HG02642 (cell line): ENCODE measurements around the gene CRMP1.

Experiments used
- ATAC-seq: cut with Tn5 transposase; IDR thresholded peaks from one replicate; pipeline ENCODE4 v1.9.1; 2021; ENCODE audit warnings: mild to moderate bottlenecking; ENCODE audit not compliant: unreplicated experiment, poor library complexity

The CRMP1 gene

DNA sequence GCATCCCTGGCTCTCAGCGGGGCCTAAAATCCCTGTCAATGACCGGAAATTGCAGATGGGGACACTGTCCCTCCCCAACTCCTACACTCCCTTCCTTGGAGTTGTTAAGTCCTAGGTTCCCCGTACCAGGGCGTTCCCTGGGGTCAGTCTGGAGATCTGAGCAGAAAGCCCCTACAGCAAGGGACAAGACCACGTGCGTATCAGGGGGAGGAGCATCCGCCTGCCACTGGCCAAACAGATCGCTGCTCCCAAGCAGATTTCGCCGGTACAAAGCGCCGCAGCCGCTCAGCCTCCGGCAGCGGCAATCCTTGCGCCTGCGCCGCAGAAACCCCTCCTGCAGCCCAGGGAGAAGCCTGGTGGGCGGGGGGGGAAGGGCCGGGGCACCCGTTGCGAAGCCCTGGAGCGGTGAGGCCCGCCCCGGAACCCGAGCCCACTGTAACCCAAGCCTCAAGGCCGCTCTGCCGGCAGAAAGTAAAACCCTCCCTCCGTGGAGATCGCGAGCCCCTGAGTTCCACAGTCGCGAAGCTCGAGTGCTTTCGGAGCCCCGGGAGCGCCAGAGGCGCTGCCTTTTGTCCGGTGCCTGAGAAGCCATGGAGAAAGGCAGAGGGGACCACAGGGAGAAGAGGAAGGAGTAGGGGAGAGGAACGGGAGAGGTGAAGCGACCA, 2.7 kb downstream of the CRMP1 start:
- ATAC-seq, result no peak

- ATAC-seq, result no peak
Observed at GRCh38 chr4:5889002-5889696, 3.7 kb downstream of the CRMP1 start.

- no peak for ATAC-seq
Observed at GRCh38 chr4:5888222-5889001, 4.5 kb downstream of the CRMP1 start.

DNA sequence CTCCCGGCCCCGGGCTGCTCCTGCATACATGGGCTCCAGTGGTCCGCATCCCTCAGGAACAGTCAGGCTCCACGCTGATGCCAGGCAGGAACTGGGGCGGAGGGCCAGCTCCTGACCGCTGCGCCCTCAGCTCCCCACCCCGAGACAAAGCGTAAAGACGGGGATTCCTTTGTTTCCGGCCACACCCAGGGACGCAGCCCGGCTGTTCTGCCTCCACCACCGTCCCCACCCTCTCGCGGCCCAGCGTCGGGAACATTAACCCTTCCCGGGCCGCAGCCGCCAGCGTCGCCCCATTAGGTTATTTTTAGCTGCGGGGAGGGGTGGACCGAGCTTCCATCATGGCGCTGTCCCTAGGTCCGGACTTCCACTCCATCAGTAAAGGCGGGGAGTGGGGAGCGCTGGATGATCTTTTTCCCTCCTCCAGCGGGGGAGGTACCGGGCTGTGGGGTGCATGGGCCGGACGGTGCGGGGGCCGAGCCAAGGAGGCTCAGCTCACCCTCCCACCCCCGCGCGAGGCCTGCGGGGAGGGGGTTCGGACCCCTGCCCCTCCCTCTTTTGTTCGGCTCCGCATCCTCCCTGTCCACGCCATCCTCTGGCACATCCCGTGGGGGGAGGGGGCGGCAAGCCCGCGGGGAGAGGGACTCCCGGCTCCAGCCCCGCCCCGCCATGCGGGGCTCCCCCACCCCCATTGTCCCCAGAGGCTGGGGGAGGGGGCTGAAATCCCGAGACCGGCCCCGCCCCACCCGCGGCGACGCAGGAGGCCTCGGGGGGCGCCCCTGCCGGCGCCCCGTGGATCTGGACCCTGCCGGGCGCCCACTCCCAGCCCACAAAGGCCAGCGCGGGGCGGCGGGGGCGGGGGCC, 5.3 kb downstream of the CRMP1 start:
- ATAC-seq, result no peak

DNA sequence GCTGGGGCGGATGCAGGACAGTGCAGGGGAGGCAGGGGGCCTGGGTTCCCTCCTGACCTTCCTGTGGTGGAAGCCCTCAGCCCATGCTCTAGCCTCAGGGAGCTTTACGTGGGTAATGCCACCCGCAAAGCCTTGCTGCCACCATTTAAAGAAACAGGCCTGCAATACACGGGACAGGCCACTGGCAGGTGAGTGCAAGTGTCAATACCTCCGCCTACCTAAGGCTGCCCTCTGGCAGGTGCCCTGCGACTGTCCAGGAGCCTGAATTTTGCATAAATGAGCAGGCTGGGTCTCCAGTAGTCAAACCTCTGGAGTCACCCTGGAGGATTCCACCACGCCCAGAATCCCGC, 5.9 kb downstream of the CRMP1 start:
- ATAC-seq, result no peak

DNA sequence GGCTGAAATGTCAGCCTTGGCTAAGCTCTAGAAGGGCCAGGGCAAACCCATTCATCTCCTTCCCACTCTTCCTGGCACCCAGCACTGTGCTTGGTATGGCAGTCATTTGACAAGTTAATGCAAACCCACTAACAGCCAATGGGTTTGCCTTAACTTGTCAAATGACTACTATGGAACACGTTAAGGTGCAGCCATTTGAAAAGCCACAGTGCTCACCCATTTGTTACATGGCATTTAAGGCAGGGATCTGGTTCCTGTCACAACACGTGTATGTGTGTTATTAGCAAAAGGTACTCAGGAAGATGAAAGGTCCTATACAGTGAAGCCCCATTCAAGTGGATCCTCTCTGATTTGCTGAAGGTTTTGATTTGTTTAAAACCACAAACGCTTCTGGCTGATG, 7.2 kb downstream of the CRMP1 start:
- no peak for ATAC-seq

- no peak for ATAC-seq
Observed at GRCh38 chr4:5884796-5885195, 8.1 kb downstream of the CRMP1 start.

- no peak for ATAC-seq
Observed at GRCh38 chr4:5883916-5884315, 9.0 kb downstream of the CRMP1 start.

GRCh38 chr4:5882947-5883346, 9.9 kb downstream of the CRMP1 start:
- ATAC-seq, result no peak

- ATAC-seq, result no peak
Observed at GRCh38 chr4:5881340-5881739, 11.5 kb downstream of the CRMP1 start.

GRCh38 chr4:5878359-5878758, 14.5 kb downstream of the CRMP1 start:
- no peak for ATAC-seq

- no peak for ATAC-seq
Observed at GRCh38 chr4:5877392-5877791, 15.5 kb downstream of the CRMP1 start.

DNA sequence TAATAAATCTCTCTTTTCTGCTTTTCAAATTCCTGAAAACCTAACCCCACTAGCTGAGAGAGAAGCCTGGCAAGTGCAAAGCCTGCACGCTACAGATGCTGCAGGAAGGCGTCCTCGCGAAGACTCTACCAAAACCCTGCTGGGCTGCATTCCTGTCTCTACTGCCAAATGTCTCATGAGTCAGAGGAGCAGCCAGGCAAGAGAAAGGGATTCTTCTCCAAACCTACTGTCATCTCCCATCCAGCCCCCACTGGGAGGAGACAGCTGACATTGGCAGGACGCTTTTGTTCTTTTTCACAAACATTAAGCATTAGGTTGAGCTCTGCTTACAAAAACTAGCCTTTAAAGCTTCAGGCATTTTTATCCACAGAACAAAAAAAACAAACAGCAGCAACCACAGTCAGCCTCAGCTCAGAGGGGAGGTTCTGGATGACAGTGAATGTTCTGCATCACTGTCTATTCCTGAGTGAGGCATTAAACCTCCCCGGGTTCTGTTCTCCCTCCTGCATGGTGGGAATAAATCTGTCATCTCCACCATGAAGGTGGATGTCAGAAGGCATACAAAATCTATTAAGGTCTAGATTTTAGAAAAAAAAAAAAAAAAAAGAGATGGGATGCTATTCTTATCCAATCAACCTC, 18.0 kb downstream of the CRMP1 start:
- ATAC-seq, result no peak

DNA sequence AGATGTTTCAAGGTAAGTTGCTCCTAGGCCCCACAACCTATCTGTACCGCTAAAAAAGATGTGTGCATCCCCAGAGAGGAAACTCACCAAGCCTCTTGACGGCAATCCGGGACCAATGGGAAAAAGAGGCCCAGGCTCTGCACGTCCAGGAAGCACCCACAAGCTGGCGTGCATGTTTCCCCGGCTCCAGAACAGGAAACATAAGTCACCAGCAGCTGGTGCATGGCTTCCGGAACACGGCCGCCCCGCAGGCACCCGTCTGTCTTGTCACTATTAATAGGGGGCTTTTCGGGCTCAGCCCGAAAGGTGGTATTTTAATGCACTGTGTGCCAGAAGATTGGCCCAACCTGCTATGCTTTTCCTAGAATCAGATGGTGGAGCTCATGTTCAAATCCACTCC, 22.2 kb downstream of the CRMP1 start:
- ATAC-seq, result no peak

- ATAC-seq, result no peak
Observed at GRCh38 chr4:5869966-5870619, 22.8 kb downstream of the CRMP1 start.

- no peak for ATAC-seq
Observed at GRCh38 chr4:5867866-5868265, 25.0 kb downstream of the CRMP1 start.

DNA sequence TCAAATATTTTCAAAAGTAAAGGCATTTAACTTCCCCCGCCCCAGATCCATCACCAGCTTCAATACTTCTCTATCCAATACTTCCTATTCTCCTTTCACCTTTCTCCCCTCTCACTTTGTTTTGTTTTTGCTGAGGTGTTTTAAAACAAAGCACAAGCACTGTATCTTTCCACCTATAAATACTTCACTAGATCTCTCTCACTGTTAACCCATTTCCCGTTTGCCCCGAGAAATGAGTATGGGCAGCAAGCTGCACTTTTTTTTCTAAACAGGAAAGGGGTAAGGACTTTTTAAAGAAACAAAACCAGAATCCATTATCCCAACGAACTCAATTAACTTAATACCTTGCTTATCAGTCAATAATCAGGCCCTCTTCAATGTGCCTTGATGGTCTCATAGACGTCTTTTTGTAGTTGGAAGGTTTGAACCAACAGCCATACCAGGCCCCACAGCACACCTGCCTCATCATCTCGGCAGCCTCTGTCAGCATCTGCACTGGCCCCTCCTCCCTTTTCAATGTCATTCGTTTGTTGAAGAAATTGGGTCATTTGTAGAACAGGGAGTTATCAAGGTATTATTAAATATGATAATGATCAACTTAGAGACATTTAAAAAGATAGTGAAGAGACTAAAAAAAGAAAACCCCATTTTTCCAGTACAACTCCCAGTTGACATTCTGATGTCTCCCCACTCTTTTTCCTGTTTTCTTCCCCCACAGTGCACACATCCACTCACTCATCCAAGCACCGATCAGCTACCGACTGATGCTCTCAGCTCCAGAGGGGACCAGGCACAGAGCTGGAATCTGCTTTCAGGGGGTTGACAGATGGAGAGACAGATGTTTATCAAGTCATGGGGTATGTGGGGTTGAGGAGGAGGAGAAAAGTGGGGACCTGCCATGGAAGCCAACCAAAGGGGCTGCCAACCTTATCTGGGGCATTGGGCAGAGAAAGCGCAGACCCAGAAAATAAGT, 25.8 kb downstream of the CRMP1 start:
- no peak for ATAC-seq

- no peak for ATAC-seq
Observed at GRCh38 chr4:5865896-5866599, 26.8 kb downstream of the CRMP1 start.
